KMS-11 (cell line): Measurements from ENCODE around the gene RAPGEF2.

ENCODE experiments used
- H2AFZ ChIP-seq: fragments of 200-600 bp; sonication (generic); 2 replicates; pipeline ENCODE4 v1.6.1; 2016; ENCODE audit warnings: antibody characterized with exemption, mixed run types, low read depth
- H3K27ac ChIP-seq: fragments of 200-600 bp; sonication (generic); 2 replicates; pipeline ENCODE4 v1.6.1; 2016; ENCODE audit warnings: mild to moderate bottlenecking, mixed run types
- H3K27me3 ChIP-seq: fragments of 200-600 bp; sonication (generic); 2 replicates; pipeline ENCODE4 v1.6.1; 2017; ENCODE audit warnings: mild to moderate bottlenecking, low read depth, mixed run types, moderate library complexity; ENCODE audit not compliant: insufficient read depth
- H3K36me3 ChIP-seq: fragments of 200-600 bp; sonication (generic); 2 replicates; pipeline ENCODE4 v1.6.1; 2017; ENCODE audit warnings: mild to moderate bottlenecking, mixed run types; ENCODE audit not compliant: insufficient read depth
- H3K4me1 ChIP-seq: fragments of 200-600 bp; sonication (generic); 2 replicates; pipeline ENCODE4 v1.6.1; 2016; ENCODE audit warnings: mild to moderate bottlenecking, low read depth, mixed run types; ENCODE audit not compliant: poor library complexity, severe bottlenecking
- H3K4me2 ChIP-seq: fragments of 200-600 bp; sonication (generic); 2 replicates; pipeline ENCODE4 v1.7.0; 2016; ENCODE audit warnings: mild to moderate bottlenecking, mixed run types
- H3K4me3 ChIP-seq: fragments of 200-600 bp; sonication (generic); IDR thresholded peaks from 2 replicates; pipeline ENCODE4 v1.6.1; 2017; ENCODE audit warnings: low read depth, low read length, mixed read lengths; ENCODE audit not compliant: insufficient read depth
- H3K79me2 ChIP-seq: fragments of 200-600 bp; sonication (generic); 2 replicates; pipeline ENCODE4 v1.6.1; 2016; ENCODE audit warnings: low read depth, mixed run types; ENCODE audit not compliant: insufficient read depth
- H3K9ac ChIP-seq: fragments of 200-600 bp; sonication (generic); 2 replicates; pipeline ENCODE4 v1.6.1; 2016; ENCODE audit warnings: mild to moderate bottlenecking, mixed run types
- H4K20me1 ChIP-seq: fragments of 200-600 bp; sonication (generic); 2 replicates; pipeline ENCODE4 v1.6.1; 2016; ENCODE audit warnings: mild to moderate bottlenecking, mixed run types; ENCODE audit not compliant: insufficient read depth
- TF ChIP-seq, protein P1 (sequence below): fragments of 200-600 bp; sonication (generic); conservative IDR thresholded peaks from 2 replicates; pipeline ENCODE4 v1.6.1; 2017; ENCODE audit warnings: low read depth, mild to moderate bottlenecking, antibody characterized with exemption, low read length, moderate library complexity, mixed read lengths

Gene RAPGEF2

DNA sequence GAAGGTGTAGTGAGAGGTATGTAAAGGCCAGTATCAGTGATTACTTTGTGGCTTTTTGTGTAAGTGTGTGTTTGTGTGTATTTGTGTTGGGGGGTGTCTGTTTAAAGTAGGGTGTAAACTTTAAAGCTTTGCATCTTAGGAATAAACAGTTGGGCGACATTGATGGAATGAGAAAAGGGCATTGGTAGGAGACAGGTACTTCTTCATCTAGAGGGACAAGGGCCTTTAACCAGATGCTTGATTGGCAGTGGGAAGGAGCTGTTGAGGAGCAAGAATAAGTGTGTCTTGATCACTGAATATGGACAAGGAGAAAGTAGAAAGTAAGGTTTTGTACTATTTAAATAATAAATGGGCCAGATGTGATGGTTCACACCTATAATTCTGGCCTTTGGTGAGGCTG lies 48.8 kb downstream of the RAPGEF2 start:
- Histone ChIP-seq H3K36me3 (no peaks in the 10 kb centered on the region), H3K79me2 (peaks cover 7% of the 10 kb centered on the region; the same call in 1 of the 2 replicates), H3K27me3 (no peaks in the 10 kb centered on the region), H4K20me1 (no peaks in the 10 kb centered on the region), H3K4me3 (no peak overlapping the region), H3K9ac (no peak overlapping the region), H3K4me2 (peak overlapping the region; percentile 53; the same call in 1 of the 2 replicates), H2AFZ (no peak overlapping the region), H3K4me1 (peaks cover 18% of the 10 kb centered on the region), H3K27ac (no peak overlapping the region)
- TF ChIP-seq, protein P1, sequence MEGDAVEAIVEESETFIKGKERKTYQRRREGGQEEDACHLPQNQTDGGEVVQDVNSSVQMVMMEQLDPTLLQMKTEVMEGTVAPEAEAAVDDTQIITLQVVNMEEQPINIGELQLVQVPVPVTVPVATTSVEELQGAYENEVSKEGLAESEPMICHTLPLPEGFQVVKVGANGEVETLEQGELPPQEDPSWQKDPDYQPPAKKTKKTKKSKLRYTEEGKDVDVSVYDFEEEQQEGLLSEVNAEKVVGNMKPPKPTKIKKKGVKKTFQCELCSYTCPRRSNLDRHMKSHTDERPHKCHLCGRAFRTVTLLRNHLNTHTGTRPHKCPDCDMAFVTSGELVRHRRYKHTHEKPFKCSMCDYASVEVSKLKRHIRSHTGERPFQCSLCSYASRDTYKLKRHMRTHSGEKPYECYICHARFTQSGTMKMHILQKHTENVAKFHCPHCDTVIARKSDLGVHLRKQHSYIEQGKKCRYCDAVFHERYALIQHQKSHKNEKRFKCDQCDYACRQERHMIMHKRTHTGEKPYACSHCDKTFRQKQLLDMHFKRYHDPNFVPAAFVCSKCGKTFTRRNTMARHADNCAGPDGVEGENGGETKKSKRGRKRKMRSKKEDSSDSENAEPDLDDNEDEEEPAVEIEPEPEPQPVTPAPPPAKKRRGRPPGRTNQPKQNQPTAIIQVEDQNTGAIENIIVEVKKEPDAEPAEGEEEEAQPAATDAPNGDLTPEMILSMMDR: no peak

DNA sequence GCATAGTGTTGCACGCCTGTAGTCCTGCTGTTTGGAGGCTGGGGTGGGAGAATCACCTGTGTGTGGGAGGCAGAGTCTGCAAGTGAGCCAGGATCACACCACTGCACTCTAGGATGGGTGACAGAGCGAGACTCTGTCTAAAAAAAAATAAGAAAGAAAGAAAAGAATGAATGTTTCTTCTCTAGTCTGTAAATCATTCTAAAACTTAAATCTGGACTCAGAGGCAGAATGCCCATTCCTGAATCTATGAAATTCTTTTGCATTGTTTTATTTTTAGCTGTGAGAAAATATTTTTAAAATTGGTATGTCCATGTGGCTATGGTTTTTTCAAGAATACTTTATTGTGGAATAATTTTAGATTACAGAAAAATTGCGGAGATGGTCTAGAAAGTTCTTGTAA lies 49.3 kb downstream of the RAPGEF2 start:
- peaks cover 18% of the 10 kb centered on the region for H3K4me1 ChIP-seq
- H3K79me2 ChIP-seq: peaks cover 7% of the 10 kb centered on the region; the same call in 1 of the 2 replicates
- no peaks in the 10 kb centered on the region for H4K20me1 ChIP-seq
- H3K9ac ChIP-seq: no peak overlapping the region
- H3K36me3 ChIP-seq: no peaks in the 10 kb centered on the region
- H3K4me2 ChIP-seq: no peak overlapping the region
- TF ChIP-seq, protein P1: no peak
- no peak overlapping the region for H3K27ac ChIP-seq
- no peak overlapping the region for H2AFZ ChIP-seq
- no peaks in the 10 kb centered on the region for H3K27me3 ChIP-seq
- H3K4me3 ChIP-seq: no peak overlapping the region

DNA sequence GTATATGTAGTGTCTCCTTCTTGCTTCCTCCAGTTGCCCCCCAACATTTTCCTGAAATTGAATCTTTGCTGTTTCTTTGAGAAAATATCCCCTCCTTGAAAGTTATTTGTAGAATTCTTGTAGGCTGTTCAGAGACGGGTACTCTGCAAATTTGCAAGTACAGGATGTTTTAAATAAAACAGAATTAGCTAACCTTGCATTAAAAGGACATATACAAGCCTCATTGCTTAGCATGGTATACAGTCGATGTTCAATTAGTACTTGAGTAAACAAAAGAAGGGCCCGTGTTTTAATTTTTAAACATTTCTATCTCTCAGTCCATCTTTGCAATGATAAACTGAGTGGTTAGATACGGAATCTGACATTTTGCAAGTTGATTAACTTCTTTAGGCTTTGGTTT lies 50.8 kb downstream of the RAPGEF2 start:
- no peaks in the 10 kb centered on the region for H3K27me3 ChIP-seq

DNA sequence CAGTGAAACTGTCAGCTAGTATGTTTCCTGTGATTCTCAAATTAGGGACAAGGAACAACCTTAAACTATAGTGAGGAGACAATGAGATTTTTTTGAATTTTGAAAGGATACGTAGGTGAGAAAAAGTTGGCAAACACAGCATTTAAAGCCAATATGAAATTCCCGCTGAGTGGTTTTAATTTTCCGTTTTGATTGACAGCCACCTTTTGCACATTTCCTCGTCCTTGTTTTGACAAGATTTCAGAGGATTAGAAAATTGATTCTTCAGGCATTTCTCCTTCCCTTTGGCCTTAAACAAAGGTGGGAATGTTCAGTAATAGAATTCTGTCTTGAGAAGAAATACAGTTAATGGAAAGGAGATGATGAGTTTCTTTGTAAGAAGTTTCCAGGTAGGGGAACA lies 52.2 kb downstream of the RAPGEF2 start:
- no peaks in the 10 kb centered on the region for H3K27me3 ChIP-seq
- H4K20me1 ChIP-seq: no peaks in the 10 kb centered on the region
- no peak overlapping the region for H2AFZ ChIP-seq
- peaks cover 16% of the 10 kb centered on the region for H3K4me1 ChIP-seq
- H3K36me3 ChIP-seq: no peaks in the 10 kb centered on the region
- no peak overlapping the region for H3K4me2 ChIP-seq
- no peak overlapping the region for H3K4me3 ChIP-seq
- no peak overlapping the region for H3K27ac ChIP-seq
- 0 out of 2 replicates have a peak, but pooled peaks cover 7% of the 10 kb centered on the region for H3K79me2 ChIP-seq
- H3K9ac ChIP-seq: no peak overlapping the region
- TF ChIP-seq, protein P1: no peak

More for the DNA sequence above, 50.8 kb downstream of the RAPGEF2 start:
- Histone ChIP-seq H4K20me1 (no peaks in the 10 kb centered on the region), H3K9ac (no peak overlapping the region), H3K4me1 (peaks cover 18% of the 10 kb centered on the region), H3K4me2 (no peak overlapping the region), H3K27ac (no peak overlapping the region), H2AFZ (no peak overlapping the region), H3K79me2 (peaks cover 7% of the 10 kb centered on the region; the same call in 1 of the 2 replicates), H3K36me3 (no peaks in the 10 kb centered on the region), H3K4me3 (no peak overlapping the region)
- TF ChIP-seq, protein P1: no peak
